WTC11 (cell line): ENCODE data around the gene NFIC. TPM values are rescaled to one million over a fixed set of nuclear protein-coding genes. Genes with fewer than 3 reads are reported as not detected.

Source experiments
- ATAC-seq: fragments of 200-7000 bp; cut with Tn5 transposase; 2 replicates; pipeline ENCODE4 v1.10.0; 2021; ENCODE audit warnings: mild to moderate bottlenecking, moderate library complexity
- CTCF ChIA-PET: fragments of 300-600 bp; sonication (Branson Sonifier 250); formaldehyde crosslinking; loops from one replicate; lab custom pipeline; 2021; ENCODE audit warnings: antibody characterized with exemption; lab: Charles Lee
- POLR2A ChIA-PET: fragments of 350-600 bp; sonication (Branson Sonifier 250); formaldehyde crosslinking; loops from one replicate; lab custom pipeline; 2021; ENCODE audit warnings: antibody characterized with exemption; lab: Charles Lee
- DNase-seq: peaks from one replicate; pipeline ENCODE4 v3.0.0; 2021; ENCODE audit warnings: low spot score
- H3K27ac Mint-ChIP-seq: 2 replicates; pipeline ENCODE4 v1.8.0; 2021; ENCODE audit warnings: mixed read lengths
- H3K27me3 Mint-ChIP-seq: 2 replicates; pipeline ENCODE4 v1.8.0; 2021; ENCODE audit warnings: low read depth, mild to moderate bottlenecking, moderate library complexity, mixed read lengths
- H3K36me3 Mint-ChIP-seq: 2 replicates; pipeline ENCODE4 v1.8.0; 2021; ENCODE audit warnings: mixed read lengths
- H3K4me1 Mint-ChIP-seq: 2 replicates; pipeline ENCODE4 v1.8.0; 2022; ENCODE audit warnings: mixed read lengths
- H3K4me3 Mint-ChIP-seq: 2 replicates; pipeline ENCODE4 v1.8.0; 2021; ENCODE audit warnings: mild to moderate bottlenecking, moderate library complexity, mixed read lengths
- H3K9me3 Mint-ChIP-seq: 2 replicates; pipeline ENCODE4 v1.8.0; 2021; ENCODE audit warnings: mixed read lengths
- ARID4B ChIP-seq: sonication (generic); formaldehyde crosslinking; IDR thresholded peaks from 2 replicates; pipeline ENCODE4 v1.8.0; 2023; ENCODE audit warnings: missing genetic modification reagents, mild to moderate bottlenecking, borderline replicate concordance
- CREB1 ChIP-seq: sonication (generic); formaldehyde crosslinking; IDR thresholded peaks from 2 replicates; pipeline ENCODE4 v1.8.0; 2023; ENCODE audit warnings: mild to moderate bottlenecking, missing genetic modification reagents
- CREM ChIP-seq: sonication (generic); formaldehyde crosslinking; IDR thresholded peaks from 2 replicates; pipeline ENCODE4 v1.8.1; 2022; ENCODE audit warnings: mild to moderate bottlenecking, missing genetic modification reagents, moderate library complexity
- EMX1 ChIP-seq: fragments of 250-450 bp; sonication (Bioruptor Pico); IDR thresholded peaks from 2 replicates; pipeline ENCODE4 v1.8.0; 2021; ENCODE audit warnings: mild to moderate bottlenecking
- ERG ChIP-seq: fragments of 250-450 bp; sonication (Bioruptor Pico); IDR thresholded peaks from 2 replicates; pipeline ENCODE4 v1.8.0; 2021; ENCODE audit warnings: mild to moderate bottlenecking
- JAZF1 ChIP-seq: fragments of 250-450 bp; sonication (Bioruptor Pico); IDR thresholded peaks from 2 replicates; pipeline ENCODE4 v1.9.0; 2021; ENCODE audit warnings: moderate library complexity, mild to moderate bottlenecking, inconsistent platforms
- JUN ChIP-seq: sonication (generic); formaldehyde crosslinking; IDR thresholded peaks from 2 replicates; pipeline ENCODE4 v1.8.0; 2023; ENCODE audit warnings: mild to moderate bottlenecking, missing genetic modification reagents
- NFATC4 ChIP-seq: fragments of 250-450 bp; sonication (Bioruptor Pico); IDR thresholded peaks from 2 replicates; pipeline ENCODE4 v1.9.0; 2021; ENCODE audit warnings: mild to moderate bottlenecking
- NFYB ChIP-seq: sonication (generic); formaldehyde crosslinking; conservative IDR thresholded peaks from 2 replicates; pipeline ENCODE4 v1.8.0; 2022; ENCODE audit warnings: low read depth, missing genetic modification reagents
- OVOL2 ChIP-seq: fragments of 250-450 bp; sonication (Bioruptor Pico); IDR thresholded peaks from 2 replicates; pipeline ENCODE4 v1.9.0; 2021; ENCODE audit warnings: mild to moderate bottlenecking, borderline replicate concordance
- PREB ChIP-seq: sonication (generic); formaldehyde crosslinking; IDR thresholded peaks from 2 replicates; pipeline ENCODE4 v1.8.1; 2022; ENCODE audit warnings: mild to moderate bottlenecking, missing genetic modification reagents, moderate library complexity, borderline replicate concordance
- SMAD3 ChIP-seq: sonication (generic); formaldehyde crosslinking; IDR thresholded peaks from 2 replicates; pipeline ENCODE4 v1.8.0; 2022; ENCODE audit warnings: missing genetic modification reagents, mild to moderate bottlenecking, borderline replicate concordance
- USF2 ChIP-seq: sonication (generic); formaldehyde crosslinking; IDR thresholded peaks from 2 replicates; pipeline ENCODE4 v1.8.1; 2023; ENCODE audit warnings: mild to moderate bottlenecking, missing genetic modification reagents, moderate library complexity
- ZNF219 ChIP-seq: sonication (generic); formaldehyde crosslinking; IDR thresholded peaks from 2 replicates; pipeline ENCODE4 v1.8.0; 2023; ENCODE audit warnings: missing genetic modification reagents, mild to moderate bottlenecking, borderline replicate concordance
- ZNF263 ChIP-seq: sonication (generic); formaldehyde crosslinking; IDR thresholded peaks from 2 replicates; pipeline ENCODE4 v1.8.1; 2022; ENCODE audit warnings: low read depth, mild to moderate bottlenecking, moderate library complexity, missing genetic modification reagents
- ZNF281 ChIP-seq: sonication (generic); formaldehyde crosslinking; IDR thresholded peaks from 2 replicates; pipeline ENCODE4 v1.8.0; 2023; ENCODE audit warnings: mild to moderate bottlenecking, missing genetic modification reagents
- ZNF532 ChIP-seq: fragments of 250-450 bp; sonication (Bioruptor Pico); IDR thresholded peaks from 2 replicates; pipeline ENCODE4 v1.9.0; 2021; ENCODE audit warnings: mild to moderate bottlenecking, borderline replicate concordance
- ZNF671 ChIP-seq: fragments of 250-450 bp; sonication (Bioruptor Pico); IDR thresholded peaks from 2 replicates; pipeline ENCODE4 v1.8.0; 2021; ENCODE audit warnings: mild to moderate bottlenecking
- total RNA-seq: library from RNA; stranded (reverse); gene quantifications from 3 replicates; pipeline ENCODE4 v1.2.3, GENCODE V29; 2021

Gene NFIC
- total RNA-seq, 1 experiment from 2014 or later, result 3.5 TPM

GRCh38 chr19:3433313-3433712 is 66.9 kb downstream of the NFIC start:
- TF ChIP-seq PREB (CRISPR knock-in tag), result no peak
- no peak for TF ChIP-seq ZNF671 (CRISPR knock-in tag)
- TF ChIP-seq NFATC4 (CRISPR knock-in tag), result no peak
- no peak for TF ChIP-seq SMAD3 (CRISPR knock-in tag)
- TF ChIP-seq NFYB (CRISPR knock-in tag), result no peak
- TF ChIP-seq ZNF532 (CRISPR knock-in tag), result no peak
- no peak for TF ChIP-seq ZNF219 (CRISPR knock-in tag)
- TF ChIP-seq CREM (CRISPR knock-in tag), result no peak
- TF ChIP-seq ZNF263 (CRISPR knock-in tag), result no peak
- no peak for TF ChIP-seq USF2 (CRISPR knock-in tag)
- no peak for TF ChIP-seq JAZF1
- TF ChIP-seq ARID4B, result no peak
- TF ChIP-seq CREB1, result no peak
- TF ChIP-seq JUN, result no peak
- no peak for TF ChIP-seq ZNF281 (CRISPR knock-in tag)
- TF ChIP-seq EMX1 (CRISPR knock-in tag), result no peak
- TF ChIP-seq OVOL2 (CRISPR knock-in tag), result no peak
- TF ChIP-seq ERG (CRISPR knock-in tag), result no peak
- no peak overlapping the region for H3K27ac Mint-ChIP-seq
- no peak for DNase-seq
- no peak overlapping the region for H3K4me3 Mint-ChIP-seq
- no peak for ATAC-seq
- no peaks in the 10 kb centered on the region for H3K36me3 Mint-ChIP-seq
- peaks cover 9% of the 10 kb centered on the region for H3K4me1 Mint-ChIP-seq
- H3K27me3 Mint-ChIP-seq, result peaks cover 6% of the 10 kb centered on the region; the same call in 1 of the 2 replicates
- CTCF ChIA-PET, result interaction anchor here (0.6 to 1.4 kb wide), 3 partner anchors 47 to 1430 kb away, joined by 3 to 5 read pairs (median 4); partner anchors contain the start of gene SMIM24
- POLR2A ChIA-PET, result no interaction called here
- H3K9me3 Mint-ChIP-seq, result 0 out of 2 replicates have a peak, but pooled peaks cover 6% of the 10 kb centered on the region
